ENCODE measurements around the gene NFASC.

NFASC gene

DNA sequence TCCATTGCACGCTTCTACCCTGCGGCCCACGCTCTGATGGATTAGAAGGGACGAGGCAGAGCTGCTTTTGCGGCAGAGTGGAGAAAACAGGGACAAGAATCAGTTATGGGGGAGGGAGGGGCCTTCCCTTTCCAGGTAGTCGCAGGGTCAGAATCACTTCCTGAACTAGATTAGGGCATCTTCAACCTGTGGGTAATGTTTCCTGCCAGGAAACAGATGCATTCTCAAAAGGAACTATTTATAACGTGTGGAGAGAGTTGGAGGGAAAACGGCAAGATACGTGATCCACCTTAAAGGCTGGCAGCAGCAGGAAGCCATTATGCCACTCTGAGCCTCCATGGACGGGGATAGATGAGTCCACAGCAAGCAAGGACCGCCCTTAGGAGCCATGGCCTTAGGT lies 112.5 kb downstream of the NFASC start:
- no peak for DNase-seq (ENCODE audit: low spot score)

DNA sequence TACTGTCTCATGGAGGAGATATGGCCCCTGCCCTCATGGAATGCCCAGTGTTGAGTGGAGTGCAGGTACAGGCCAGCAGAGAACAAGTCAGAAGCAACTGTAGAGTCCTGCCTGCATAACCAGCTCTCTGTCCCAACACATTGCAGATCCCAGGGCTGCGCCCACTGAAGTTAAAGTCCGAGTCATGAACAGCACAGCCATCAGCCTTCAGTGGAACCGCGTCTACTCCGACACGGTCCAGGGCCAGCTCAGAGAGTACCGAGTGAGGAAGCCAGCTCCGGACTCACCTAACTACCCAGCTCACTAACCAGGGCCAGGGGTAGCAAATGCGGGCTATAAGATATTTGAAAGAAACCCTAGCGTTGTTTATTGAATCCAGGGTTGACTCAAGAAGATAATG lies 113.2 kb downstream of the NFASC start:
- no peak for DNase-seq (ENCODE audit: low spot score)

DNA sequence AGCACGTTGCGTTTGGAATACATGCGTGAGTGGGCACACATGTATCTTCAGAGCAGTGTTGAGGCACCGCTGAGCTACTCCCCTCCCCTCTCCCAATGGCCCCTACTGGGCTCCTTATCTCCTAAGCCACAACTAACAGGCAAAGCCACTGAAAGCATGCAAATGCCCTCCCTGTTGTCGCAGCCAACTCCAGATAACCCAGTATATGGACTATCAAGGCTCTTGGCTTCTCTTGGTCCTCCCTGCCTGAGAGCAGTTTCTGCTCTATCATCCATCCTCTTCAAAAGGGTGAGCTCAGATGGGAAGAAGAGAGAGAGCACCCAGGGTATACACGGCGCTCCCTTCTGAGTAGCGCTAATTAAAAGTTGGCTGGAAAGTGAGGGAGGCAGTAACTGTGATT lies 113.8 kb downstream of the NFASC start:
- DNase-seq (ENCODE audit: low spot score): no peak

DNA sequence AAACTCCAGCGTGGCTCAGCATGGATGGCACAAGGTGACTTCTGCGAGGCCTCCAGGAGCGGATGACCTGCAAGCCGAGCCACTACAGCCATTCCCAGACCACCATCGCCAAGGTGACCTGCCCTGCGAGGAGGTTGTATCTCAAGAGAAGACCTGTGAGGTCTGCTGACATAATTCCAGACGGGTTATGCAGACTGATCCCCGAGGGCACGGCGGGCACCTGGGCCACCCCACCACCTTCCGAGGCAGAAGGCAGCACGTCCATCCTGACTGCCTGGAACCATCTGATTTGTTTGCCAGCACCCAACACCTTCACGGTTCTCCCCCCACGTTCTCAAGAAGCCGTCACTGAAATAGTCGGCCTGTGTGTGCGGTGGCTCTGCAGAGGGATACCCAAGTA lies 115.5 kb downstream of the NFASC start:
- DNase-seq (ENCODE audit: low spot score): no peak

DNA sequence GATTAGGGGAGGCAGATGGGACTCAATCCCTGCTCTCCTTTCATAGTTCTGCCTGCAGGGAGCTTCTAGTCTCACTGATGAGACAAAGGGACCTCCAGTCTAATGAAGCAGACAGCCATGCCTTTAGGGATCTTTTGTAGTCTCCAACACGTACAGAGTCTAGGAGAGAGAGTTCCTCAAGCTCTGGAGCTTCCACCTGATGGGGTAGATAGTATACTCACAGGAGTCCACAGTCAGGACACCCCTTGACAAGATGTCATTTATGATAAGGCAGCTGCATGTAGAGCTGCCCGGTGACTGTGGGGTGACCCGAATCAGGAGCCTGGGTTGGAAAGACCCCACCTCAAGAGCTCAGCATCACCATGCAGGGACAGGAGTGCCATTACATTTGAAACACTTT lies 117.0 kb downstream of the NFASC start:
- DNase-seq (ENCODE audit: low spot score): no peak

DNA sequence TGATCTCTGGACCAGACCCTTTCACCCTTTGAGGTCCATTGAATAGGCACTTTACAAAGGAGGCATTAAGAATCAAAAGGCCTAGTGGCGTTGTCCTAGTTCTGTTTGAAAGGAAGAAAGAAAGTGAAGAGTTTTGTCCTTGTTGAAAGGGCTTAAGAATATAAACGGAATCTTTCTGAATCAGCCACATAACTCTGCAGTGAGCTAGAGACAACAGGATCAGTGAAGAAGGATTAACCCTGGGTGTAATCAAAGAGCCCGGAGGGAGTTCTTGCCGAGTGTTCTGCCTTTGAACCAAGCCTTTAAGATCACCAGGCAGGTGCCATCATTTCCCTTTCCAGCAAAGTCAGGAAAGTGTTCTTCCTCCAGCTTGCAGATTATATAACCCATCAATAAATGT lies 117.5 kb downstream of the NFASC start:
- no peak for DNase-seq (ENCODE audit: low spot score)

DNA sequence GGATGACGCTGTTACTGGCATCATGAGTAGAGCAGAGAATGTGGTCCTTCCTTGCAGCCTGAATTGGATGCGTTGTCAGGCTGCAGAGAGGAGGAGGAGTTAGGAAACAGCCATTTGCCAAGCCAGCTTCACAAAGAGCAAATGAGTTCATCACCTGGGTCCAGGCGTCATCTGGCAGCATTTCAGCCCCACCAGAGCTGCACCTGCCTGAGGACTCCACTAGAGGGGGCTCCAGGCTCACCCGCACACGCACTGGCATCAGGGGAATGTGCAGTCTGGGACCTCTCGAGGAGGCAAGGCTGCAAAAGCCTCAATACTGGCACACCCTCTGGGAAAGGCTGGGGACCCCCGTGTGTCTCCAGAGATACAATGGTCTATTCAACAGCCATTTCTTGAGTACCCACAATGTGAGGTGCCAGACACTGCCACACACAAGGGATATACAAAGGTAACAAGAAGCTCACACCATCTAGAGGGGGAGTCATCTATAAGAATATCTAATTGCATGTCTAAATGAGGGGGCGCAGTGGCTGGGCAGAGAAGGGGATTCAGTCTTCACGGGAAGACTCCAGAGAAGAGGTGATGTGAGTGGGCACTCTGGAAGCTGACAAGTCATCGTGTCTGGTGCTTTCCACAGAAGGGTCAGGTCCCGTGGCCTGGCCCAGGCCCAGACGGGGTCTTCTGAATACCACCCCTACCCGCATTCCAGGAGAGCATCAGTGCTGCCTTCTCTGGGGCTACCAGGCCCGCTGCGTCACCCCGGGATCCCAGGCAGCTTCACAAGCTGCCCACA lies 118.8 kb downstream of the NFASC start:
- peak; percentile 94 for DNase-seq (ENCODE audit: low spot score)

DNA sequence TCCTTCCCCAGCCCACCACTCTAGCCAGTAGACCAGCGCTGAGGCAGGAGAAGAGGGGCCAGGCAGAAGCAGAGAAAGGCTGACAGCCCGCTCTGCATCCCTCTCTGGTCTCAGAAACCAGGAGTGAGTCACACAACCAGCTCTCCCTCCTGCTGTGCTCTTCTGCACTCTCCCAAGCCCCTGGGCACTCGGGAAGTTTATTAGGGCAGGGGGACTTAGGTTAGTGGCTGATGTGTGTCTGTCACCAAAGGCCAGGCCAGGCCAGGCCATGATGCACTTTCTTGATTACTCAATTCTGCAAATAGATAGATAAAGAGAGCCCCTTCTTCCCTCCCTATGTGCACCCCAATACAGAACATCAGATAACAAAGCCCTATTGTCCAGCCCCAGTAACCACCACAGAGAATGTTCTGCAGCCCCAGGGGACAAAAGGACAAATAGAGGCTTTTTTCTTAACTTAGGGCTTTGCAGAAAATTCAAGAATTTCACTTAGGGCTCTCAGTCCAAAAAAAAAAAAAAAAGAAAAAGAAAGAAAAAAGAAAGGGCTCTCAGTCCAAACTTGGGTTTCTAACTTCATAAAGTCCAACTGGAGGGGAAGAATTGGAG lies 119.5 kb downstream of the NFASC start:
- no peak for DNase-seq (ENCODE audit: low spot score)

DNA sequence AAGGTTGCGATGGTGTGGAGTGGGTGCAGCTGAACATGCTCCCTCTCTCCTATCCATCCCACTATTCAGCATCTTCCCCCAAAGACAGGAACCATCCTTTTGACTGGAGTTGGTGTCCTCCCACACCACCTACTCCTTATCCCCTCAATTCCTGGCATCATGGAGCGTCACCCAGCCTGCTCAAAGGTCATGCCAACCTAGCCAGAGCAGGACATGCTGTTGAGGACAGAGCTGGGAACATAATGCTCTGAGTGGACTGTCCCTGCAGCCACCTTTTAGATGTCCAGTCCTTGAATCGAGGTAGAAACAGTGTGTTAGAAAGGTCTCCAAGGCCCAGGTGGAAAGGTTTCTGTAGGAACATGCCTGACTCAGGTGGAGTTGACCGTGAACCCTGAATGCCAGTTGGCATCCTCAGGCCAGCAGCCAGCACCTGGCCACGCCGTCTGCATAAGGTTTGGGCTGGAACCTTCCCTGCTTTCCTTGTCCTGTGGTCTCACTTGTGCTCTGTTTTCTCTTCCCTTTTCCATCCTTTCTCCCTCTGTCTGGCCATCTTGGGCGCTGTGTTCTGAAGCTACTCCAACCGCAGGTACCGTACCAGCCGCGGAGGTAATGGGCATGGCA lies 120.2 kb downstream of the NFASC start:
- DNase-seq (ENCODE audit: low spot score): no peak

DNA sequence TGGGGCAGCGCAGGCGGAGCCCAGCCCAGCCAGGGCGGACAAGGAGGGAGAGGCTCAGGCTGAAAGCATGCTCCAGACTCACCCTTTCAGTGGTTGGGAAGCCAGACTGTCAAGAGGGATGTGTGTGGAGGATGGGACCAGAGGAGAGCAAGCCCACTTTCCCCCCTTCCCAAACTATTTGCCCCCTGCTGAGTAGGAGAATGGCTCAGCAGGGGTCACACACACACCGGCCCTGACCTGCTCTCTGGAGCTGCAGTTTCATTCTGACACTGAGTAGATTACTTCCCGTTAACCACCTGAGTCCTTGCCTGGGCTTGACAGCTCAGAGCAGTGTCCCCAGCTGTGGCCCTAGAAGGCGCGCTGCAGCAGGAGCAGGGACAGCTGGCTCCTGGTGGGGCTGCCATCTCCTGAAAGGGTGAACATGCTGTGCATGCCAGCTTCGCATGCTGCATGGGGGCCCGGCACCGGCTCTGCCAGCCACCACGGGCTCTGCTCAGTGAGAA lies 120.7 kb downstream of the NFASC start:
- DNase-seq (ENCODE audit: low spot score): no peak

DNA sequence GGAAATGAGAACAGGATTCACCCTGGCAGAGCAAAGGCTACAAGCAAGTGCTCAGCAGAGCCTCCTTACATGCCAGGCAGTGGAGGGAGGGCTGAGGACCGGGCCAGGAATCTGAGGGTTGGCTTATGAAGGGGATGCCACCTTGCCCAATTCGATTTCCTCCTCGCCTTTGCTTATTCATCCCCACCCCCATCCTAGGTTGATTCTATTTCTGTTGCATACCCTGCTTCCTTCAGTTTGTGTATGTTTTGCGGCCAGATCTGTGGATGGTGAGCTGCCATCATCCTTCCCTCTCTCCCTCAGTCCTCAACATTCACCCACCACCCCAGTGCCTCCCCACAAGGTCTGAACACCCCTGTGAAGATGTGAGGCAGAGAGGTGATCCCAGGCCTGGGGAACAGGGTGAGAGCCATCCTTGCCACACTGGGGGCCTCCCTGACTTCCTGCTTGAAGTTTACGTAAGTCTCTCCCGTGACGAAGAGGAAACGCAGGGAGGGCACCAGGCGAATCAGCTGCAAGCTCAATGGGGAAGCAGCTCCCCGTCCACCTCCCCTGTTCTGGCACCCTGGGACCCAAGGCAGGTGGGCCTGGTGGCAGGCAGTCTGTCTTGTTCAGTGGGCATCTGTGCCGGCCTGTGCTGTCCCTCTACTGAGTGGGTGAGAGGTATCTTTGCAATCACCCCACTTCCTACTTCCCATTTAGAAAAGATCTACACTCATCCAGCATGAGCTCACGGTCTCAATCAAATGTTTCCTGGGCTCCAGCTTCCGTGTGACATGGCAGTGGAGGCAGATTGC lies 121.7 kb downstream of the NFASC start:
- DNase-seq (ENCODE audit: low spot score): no peak

DNA sequence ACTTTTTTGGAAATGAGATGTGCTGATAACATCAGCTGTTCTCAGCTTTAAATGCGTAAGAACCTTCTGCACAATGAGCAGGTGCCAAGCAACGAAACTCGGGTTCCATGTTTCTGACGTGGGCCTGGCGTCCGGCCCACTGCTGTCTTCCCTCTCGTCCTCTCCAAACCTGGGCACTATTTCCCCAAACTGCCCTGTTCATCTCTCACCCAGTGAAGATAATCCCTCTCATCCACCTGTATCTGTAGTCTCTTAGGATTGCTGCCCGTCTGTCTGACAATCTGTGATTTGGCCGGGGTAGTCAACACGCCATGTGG lies 122.3 kb downstream of the NFASC start:
- DNase-seq (ENCODE audit: low spot score): no peak

DNA sequence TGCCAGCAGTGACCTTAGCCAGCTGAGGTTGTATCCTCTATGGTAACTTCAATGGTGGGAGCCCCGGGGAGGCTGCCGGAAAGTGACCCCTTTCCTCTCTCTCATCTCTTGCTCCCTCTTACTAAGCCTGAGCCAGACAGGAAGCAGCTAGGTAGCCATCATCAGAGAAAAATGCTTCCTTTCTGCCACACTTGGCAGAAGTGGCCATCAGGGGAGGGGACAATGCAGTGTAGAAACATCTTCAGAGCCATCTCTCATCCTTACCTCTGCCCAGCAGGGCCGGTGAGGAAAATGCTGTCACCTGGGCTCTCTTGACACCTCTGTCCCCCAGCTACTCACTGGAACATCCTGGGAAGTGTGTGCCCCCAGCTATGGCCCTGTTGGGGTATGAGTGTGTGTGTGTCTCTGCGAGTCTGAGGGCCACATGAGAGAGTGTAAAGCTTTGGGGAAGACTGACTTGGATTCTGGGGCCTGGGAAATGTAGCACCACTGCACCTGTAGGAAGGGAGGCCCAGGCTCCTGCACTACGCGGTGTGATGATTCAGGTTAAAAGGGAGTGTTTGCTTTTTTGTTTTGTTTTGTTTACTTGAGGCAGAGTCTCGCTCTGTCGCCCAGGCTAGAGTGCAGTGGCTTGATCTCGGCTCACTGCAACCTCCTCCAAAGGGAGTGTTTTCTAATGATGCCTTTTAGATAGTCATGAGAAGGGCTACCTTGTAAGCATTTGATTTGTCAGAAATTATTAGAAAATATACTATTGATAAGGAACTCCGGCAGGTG lies 123.6 kb downstream of the NFASC start:
- DNase-seq (ENCODE audit: low spot score): peak; percentile 40

DNA sequence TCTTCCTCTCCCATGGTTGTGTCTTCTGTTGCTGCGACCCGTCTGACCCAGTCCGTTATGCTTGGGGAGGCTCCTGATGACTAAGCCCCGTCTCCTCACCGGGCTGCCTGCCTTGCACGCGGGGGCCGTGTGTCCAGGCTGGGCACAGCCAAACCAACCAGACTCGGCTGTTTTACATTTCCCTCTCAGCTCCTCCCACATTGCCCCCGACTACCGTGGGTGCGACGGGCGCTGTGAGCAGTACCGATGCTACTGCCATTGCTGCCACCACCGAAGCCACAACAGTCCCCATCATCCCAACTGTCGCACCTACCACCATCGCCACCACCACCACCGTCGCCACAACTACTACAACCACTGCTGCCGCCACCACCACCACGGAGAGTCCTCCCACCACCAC lies 126.3 kb downstream of the NFASC start:
- DNase-seq (ENCODE audit: low spot score): no peak

DNA sequence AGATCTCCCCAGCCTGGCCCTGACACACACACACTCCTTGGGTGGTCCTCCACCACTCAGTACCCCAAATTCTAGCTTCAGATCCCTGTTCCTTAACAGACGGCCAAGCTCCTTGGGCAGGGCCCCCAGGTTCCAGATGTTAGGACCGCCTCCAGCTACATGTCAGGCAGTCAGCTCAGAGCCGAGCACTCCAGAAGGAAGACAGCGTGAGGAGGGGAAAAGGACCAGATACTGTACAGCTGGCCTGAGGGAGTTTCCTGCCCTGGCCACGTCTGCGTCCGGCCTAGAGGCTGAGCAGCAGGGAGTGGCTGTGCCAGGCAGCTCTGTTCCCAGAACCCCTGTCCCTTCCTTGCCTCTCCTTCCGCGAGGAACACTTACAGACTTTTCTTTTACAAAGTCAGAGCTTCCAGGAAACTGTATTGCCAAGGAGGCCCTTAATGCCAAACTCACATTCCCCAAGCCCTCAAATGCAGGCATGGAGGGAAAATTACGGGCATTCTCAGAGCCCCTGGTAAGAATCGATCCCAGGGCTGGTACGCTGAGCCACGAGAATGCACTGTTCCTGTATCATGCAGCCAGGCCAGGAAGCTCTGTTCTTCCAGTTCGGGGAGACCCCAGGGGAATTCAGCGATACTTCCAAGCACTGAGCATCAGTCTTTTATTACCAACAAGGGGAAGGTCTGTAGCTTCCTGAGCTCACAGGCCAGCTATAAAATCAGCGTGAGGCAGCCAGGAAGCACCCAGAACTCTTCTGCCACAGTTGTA lies 127.1 kb downstream of the NFASC start:
- DNase-seq (ENCODE audit: low spot score): no peak

DNA sequence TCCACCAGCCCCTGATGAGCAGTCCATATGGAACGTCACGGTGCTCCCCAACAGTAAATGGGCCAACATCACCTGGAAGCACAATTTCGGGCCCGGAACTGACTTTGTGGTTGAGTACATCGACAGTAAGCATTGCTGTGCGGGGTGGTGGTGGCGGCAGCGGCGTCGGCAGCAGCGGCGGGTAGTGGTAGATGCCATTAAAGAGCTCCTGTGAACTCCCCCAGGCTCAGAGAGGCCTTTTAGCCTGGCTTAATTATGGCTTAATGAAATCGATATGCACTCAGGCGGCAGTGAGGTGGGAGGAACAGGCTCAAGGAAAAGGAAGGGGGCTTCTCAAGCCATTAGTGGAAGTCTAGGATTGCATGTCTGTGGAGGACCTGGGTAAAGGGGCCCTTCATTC lies 130.5 kb downstream of the NFASC start:
- DNase-seq (ENCODE audit: low spot score): no peak

DNA sequence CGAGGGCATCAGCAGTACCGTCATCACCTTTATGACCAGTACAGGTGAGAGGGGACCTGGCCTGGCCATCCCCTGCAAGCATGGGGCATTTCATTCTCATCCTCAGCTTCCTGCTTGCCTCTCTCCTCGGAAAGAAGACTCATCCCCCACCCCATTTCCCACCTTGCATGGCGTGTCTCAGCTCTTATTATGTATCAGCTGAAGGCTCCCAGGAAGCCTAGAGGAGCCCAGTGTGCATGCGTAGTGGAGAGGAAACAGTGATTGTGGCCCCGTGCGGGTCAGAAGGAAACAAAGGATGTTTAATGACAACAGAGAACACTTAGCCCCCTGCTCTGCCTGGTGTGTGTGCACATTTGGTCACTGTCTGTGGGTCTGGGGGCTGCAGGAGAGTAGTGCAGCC lies 132.0 kb downstream of the NFASC start:
- no peak for DNase-seq (ENCODE audit: low spot score)

DNA sequence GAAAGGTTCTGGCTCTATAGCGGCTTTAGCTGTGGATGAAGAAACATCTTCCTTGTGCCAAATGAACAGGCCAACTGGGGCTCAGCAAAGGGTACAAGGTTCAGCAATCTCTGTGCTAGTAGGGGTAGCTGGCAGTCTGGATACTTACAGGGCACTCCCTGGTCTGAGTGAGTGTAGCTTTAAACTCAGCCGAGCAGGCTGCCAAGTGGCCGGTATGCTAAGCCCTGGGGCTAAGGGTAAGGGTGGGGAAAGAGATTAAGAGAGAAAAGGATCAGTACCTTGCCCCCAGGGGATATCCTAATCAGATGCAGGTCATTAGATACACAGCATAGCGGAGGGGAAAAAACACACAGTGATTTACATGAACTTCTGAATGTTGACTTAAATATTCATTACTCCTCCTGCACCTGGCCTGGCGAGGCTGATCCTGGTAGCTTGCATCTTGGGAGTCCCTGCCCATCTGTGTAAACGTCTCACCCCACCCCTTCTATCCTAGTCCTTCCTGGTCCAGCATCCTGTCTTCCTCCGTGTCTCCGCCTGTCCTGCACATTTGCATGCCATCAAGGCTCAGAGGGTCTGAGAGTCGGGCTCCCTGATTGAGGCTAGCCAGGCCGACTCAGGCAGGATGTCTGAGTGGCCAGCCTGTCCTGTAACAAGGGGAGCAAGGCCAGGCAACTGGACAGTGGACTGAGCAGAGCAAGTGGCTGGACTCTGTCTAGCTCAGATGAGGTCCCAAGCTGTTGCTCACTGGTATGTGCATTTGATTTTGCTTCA lies 132.9 kb downstream of the NFASC start:
- DNase-seq (ENCODE audit: low spot score): no peak

DNA sequence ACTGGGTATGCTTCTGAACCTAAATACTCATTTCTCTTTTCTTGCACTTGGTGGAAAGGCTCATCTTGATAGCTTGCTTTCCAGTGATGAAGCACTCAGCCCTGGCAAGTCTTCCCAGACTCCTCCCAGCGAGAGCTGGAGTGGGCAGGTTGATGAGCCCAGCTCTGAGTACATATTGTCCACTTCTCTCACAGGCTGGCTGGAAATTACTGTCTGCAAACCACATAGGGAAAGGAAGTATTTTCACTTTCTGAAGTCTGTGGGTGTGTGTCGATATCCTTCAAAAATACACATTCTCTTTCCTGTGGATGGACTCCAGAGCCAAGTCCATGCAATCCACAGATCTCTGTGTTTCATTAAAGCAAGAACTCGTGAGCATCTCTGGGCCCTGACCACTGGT lies 133.7 kb downstream of the NFASC start:
- no peak for DNase-seq (ENCODE audit: low spot score)

DNA sequence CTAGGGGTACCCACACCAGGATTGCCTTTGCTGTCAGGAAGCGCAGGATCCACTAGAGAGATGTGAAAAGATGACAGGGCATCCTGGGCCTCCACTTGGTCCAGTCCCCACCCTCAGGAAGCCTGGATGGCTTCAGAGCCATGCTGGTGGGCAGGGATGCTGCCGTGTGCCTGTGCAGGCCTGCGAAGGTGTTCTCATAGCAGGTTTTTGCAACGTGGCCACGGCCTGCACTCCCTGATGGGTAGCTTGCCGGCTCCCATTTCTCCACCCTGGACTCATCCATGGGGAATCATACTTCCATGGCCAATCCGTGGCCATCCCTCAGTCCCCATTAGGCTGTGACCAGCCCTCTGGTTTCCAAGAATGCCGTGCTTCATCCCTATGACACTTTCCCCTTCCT lies 138.2 kb downstream of the NFASC start:
- no peak for DNase-seq (ENCODE audit: low spot score)

Data from GM03348 (cell line).